ENCODE data around the gene TAOK1.

Gene TAOK1

DNA sequence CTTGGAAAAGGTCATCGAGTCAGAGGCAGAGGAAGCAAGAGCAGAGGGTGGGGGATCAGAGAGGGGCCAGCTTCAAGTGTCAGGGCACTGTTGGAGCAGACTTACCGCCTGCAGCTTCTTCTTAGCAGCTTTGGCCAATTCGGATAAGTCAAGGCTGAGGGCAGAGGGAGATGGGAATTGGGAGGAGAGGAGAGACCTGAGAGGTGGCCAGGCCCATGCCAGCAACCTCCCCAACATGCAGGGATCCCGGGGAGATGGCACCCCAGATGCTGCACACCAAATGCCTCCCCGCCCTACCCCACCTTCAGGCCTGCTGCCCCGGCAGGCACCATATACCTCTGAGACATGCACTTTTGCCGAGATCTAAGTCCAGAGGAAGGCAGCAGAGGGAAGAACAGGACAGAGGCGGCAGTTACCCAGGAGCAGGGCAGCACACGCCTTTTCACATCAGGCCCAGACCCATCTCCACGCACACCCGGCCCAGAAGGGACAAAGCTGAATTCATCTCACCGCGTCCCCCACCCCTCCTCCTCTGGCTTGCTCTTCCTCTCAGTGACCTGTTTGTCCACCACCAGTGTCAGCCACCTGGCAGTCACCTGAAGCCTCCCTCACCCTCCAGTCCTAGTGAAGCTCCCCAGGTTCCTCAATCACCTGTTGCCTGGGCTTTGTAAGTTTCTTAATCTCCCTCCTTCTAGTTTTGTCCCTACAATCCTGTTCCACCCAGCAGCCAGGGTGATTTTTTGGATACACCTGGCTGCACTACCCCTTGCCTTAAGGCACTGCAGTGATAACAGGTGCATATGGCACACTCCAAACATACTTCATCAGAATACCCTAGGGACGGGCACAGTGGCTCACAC, 188.7 kb downstream of the TAOK1 start:
- H3K4me3 ChIP-seq (ENCODE audit: low read length) = no peak overlapping the region
- TF ChIP-seq, protein P1, sequence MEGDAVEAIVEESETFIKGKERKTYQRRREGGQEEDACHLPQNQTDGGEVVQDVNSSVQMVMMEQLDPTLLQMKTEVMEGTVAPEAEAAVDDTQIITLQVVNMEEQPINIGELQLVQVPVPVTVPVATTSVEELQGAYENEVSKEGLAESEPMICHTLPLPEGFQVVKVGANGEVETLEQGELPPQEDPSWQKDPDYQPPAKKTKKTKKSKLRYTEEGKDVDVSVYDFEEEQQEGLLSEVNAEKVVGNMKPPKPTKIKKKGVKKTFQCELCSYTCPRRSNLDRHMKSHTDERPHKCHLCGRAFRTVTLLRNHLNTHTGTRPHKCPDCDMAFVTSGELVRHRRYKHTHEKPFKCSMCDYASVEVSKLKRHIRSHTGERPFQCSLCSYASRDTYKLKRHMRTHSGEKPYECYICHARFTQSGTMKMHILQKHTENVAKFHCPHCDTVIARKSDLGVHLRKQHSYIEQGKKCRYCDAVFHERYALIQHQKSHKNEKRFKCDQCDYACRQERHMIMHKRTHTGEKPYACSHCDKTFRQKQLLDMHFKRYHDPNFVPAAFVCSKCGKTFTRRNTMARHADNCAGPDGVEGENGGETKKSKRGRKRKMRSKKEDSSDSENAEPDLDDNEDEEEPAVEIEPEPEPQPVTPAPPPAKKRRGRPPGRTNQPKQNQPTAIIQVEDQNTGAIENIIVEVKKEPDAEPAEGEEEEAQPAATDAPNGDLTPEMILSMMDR (conservative IDR thresholded peaks at IDR 0.05; ENCODE audit: low read depth, low read length) = no peak
- no peak for DNase-seq (ENCODE audit: low read depth)

- no peak overlapping the region for H3K4me3 ChIP-seq (ENCODE audit: low read length)
- TF ChIP-seq, protein P1 (conservative IDR thresholded peaks at IDR 0.05; ENCODE audit: low read depth, low read length) = peak; percentile 91
- DNase-seq (ENCODE audit: low read depth) = no peak
Measured at GRCh38 chr17:29579866-29580771, 190.0 kb downstream of the TAOK1 start.

GRCh38 chr17:29581583-29582253, 191.6 kb downstream of the TAOK1 start:
- no peak overlapping the region for H3K4me3 ChIP-seq (ENCODE audit: low read length)
- TF ChIP-seq, protein P1 (conservative IDR thresholded peaks at IDR 0.05; ENCODE audit: low read depth, low read length) = no peak
- DNase-seq (ENCODE audit: low read depth) = no peak

- TF ChIP-seq, protein P1 (conservative IDR thresholded peaks at IDR 0.05; ENCODE audit: low read depth, low read length) = no peak
- H3K4me3 ChIP-seq (ENCODE audit: low read length) = no peak overlapping the region
- DNase-seq (ENCODE audit: low read depth) = no peak
Measured at GRCh38 chr17:29582254-29582765, 192.1 kb downstream of the TAOK1 start.

GRCh38 chr17:29582772-29583171, 192.6 kb downstream of the TAOK1 start:
- DNase-seq (ENCODE audit: low read depth) = no peak
- TF ChIP-seq, protein P1 (conservative IDR thresholded peaks at IDR 0.05; ENCODE audit: low read depth, low read length) = no peak
- H3K4me3 ChIP-seq (ENCODE audit: low read length) = no peak overlapping the region

GRCh38 chr17:29583324-29584248, 193.4 kb downstream of the TAOK1 start:
- DNase-seq (ENCODE audit: low read depth) = no peak
- TF ChIP-seq, protein P1 (conservative IDR thresholded peaks at IDR 0.05; ENCODE audit: low read depth, low read length) = no peak
- no peak overlapping the region for H3K4me3 ChIP-seq (ENCODE audit: low read length)
